OCI-LY1 (cell line): ENCODE data around the gene NUP214.
A peak's percentile ranks its signal among the peaks of the same experiment; 100 is the strongest.

Experiments
- H2AFZ ChIP-seq: fragments of 200-600 bp; sonication (generic), shearing (Covaris generic); 2 replicates; pipeline ENCODE4 v1.6.0; 2014; ENCODE audit warnings: antibody characterized with exemption, mild to moderate bottlenecking, low read length
- H3F3A ChIP-seq: fragments of 200-600 bp; sonication (generic), shearing (Covaris generic); 2 replicates; pipeline ENCODE4 v1.6.0; 2014; ENCODE audit warnings: mild to moderate bottlenecking, antibody characterized with exemption, low read length, moderate library complexity; ENCODE audit not compliant: insufficient read depth
- H3K27ac ChIP-seq: fragments of 200-600 bp; sonication (generic); 2 replicates; pipeline ENCODE4 v1.5.1; 2014; ENCODE audit warnings: low read length, mixed run types, mild to moderate bottlenecking, low read depth; ENCODE audit not compliant: poor library complexity, severe bottlenecking
- H3K27me3 ChIP-seq: fragments of 200-600 bp; sonication (generic); 2 replicates; pipeline ENCODE4 v1.6.0; 2014; ENCODE audit warnings: antibody characterized with exemption, mild to moderate bottlenecking, low read length, moderate library complexity; ENCODE audit not compliant: insufficient read depth
- H3K36me3 ChIP-seq: fragments of 200-600 bp; sonication (generic); 2 replicates; pipeline ENCODE4 v1.6.1; 2014; ENCODE audit warnings: mild to moderate bottlenecking, antibody characterized with exemption, low read length, moderate library complexity, mixed read lengths; ENCODE audit not compliant: insufficient read depth
- H3K4me1 ChIP-seq: fragments of 200-600 bp; sonication (generic); 2 replicates; pipeline ENCODE4 v1.5.1; 2014; ENCODE audit warnings: mild to moderate bottlenecking, low read length, moderate library complexity; ENCODE audit not compliant: insufficient read depth, severe bottlenecking
- H3K4me2 ChIP-seq: fragments of 200-600 bp; sonication (generic), shearing (Covaris generic); 2 replicates; pipeline ENCODE4 v1.6.1; 2014; ENCODE audit warnings: low read length
- H3K4me3 ChIP-seq: fragments of 200-600 bp; sonication (generic); 2 replicates; pipeline ENCODE4 v1.5.1; 2014; ENCODE audit warnings: low read length, low read depth, mild to moderate bottlenecking, mixed read lengths; ENCODE audit not compliant: poor library complexity, severe bottlenecking
- H3K79me2 ChIP-seq: fragments of 200-600 bp; shearing (Covaris generic); 2 replicates; pipeline ENCODE4 v1.6.1; 2016; ENCODE audit warnings: mixed run types, low read length, mixed read lengths; ENCODE audit not compliant: insufficient read depth
- H3K9ac ChIP-seq: fragments of 200-600 bp; sonication (generic), shearing (Covaris generic); 2 replicates; pipeline ENCODE4 v1.6.1; 2014; ENCODE audit warnings: mild to moderate bottlenecking, low read length, mixed read lengths
- H3K9me2 ChIP-seq: fragments of 200-600 bp; sonication (generic), shearing (Covaris generic); 2 replicates; pipeline ENCODE4 v1.6.1; 2014; ENCODE audit warnings: low read depth, mild to moderate bottlenecking, low read length, mixed read lengths
- H3K9me3 ChIP-seq: fragments of 200-600 bp; shearing (Covaris generic); 2 replicates; pipeline ENCODE4 v1.6.1; 2014; ENCODE audit warnings: low read length, mixed read lengths
- H4K20me1 ChIP-seq: fragments of 200-600 bp; sonication (generic), shearing (Covaris generic); 2 replicates; pipeline ENCODE4 v1.6.0; 2016; ENCODE audit warnings: mild to moderate bottlenecking, low read length; ENCODE audit not compliant: insufficient read depth
- EZH2 ChIP-seq: fragments of 200-600 bp; sonication (generic), shearing (Covaris generic); IDR thresholded peaks from 2 replicates; pipeline ENCODE4 v1.8.0; 2017; ENCODE audit warnings: borderline replicate concordance, mixed run types, mild to moderate bottlenecking, antibody characterized with exemption, low read length, moderate library complexity, mixed read lengths
- TF ChIP-seq, protein P1 (sequence below): fragments of 200-600 bp; sonication (generic), shearing (Covaris generic); IDR thresholded peaks from 2 replicates; pipeline ENCODE4 v1.5.1; 2017; ENCODE audit warnings: mild to moderate bottlenecking, antibody characterized with exemption, low read length, moderate library complexity, mixed read lengths

Gene NUP214

DNA sequence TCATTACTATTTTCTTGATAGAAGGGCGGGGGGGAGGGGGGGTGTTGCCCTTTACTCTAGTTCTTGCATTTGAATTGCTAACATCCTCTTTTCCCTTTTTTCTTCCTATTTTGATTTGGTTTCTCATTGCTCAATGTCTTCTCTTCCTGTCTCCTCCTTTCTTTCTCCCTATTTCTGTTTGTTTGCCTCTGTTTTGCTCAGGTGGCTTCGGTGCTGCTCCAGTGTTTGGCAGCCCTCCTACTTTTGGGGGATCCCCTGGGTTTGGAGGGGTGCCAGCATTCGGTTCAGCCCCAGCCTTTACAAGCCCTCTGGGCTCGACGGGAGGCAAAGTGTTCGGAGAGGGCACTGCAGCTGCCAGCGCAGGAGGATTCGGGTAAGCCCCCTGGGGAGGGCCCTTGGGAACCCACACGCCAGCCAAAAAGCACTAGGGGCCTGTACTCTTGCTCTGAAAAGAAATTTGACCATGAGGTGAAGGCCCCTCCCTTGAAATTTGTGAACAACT lies 102.6 kb downstream of the NUP214 start:
- peaks cover 18% of the 10 kb centered on the region; the same call in 1 of the 2 replicates for H3K36me3 ChIP-seq
- H3K4me2 ChIP-seq, result no peak overlapping the region
- no peaks in the 10 kb centered on the region for H3K27me3 ChIP-seq
- no peak overlapping the region for H3K4me3 ChIP-seq
- no peak overlapping the region for H2AFZ ChIP-seq
- H3K4me1 ChIP-seq, result peaks cover 25% of the 10 kb centered on the region
- H4K20me1 ChIP-seq, result no peaks in the 10 kb centered on the region
- no peaks in the 10 kb centered on the region for H3F3A ChIP-seq
- H3K79me2 ChIP-seq, result no peaks in the 10 kb centered on the region
- H3K27ac ChIP-seq, result peak overlapping the region; percentile 9
- no peak overlapping the region for H3K9ac ChIP-seq
- TF ChIP-seq, protein P1, sequence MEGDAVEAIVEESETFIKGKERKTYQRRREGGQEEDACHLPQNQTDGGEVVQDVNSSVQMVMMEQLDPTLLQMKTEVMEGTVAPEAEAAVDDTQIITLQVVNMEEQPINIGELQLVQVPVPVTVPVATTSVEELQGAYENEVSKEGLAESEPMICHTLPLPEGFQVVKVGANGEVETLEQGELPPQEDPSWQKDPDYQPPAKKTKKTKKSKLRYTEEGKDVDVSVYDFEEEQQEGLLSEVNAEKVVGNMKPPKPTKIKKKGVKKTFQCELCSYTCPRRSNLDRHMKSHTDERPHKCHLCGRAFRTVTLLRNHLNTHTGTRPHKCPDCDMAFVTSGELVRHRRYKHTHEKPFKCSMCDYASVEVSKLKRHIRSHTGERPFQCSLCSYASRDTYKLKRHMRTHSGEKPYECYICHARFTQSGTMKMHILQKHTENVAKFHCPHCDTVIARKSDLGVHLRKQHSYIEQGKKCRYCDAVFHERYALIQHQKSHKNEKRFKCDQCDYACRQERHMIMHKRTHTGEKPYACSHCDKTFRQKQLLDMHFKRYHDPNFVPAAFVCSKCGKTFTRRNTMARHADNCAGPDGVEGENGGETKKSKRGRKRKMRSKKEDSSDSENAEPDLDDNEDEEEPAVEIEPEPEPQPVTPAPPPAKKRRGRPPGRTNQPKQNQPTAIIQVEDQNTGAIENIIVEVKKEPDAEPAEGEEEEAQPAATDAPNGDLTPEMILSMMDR, result no peak
- no peak for TF ChIP-seq EZH2
- no peaks in the 10 kb centered on the region for H3K9me3 ChIP-seq
- H3K9me2 ChIP-seq, result no peaks in the 10 kb centered on the region

- no peaks in the 10 kb centered on the region for H4K20me1 ChIP-seq
- no peaks in the 10 kb centered on the region for H3K9me2 ChIP-seq
- no peak overlapping the region for H3K27ac ChIP-seq
- H3K9ac ChIP-seq, result no peak overlapping the region
- no peaks in the 10 kb centered on the region for H3F3A ChIP-seq
- H3K4me3 ChIP-seq, result no peak overlapping the region
- no peak overlapping the region for H3K4me2 ChIP-seq
- no peak overlapping the region for H2AFZ ChIP-seq
- no peak for TF ChIP-seq EZH2
- TF ChIP-seq, protein P1, result no peak
- no peaks in the 10 kb centered on the region for H3K27me3 ChIP-seq
- H3K79me2 ChIP-seq, result no peaks in the 10 kb centered on the region
- H3K36me3 ChIP-seq, result peaks cover 26% of the 10 kb centered on the region
- peaks cover 25% of the 10 kb centered on the region for H3K4me1 ChIP-seq
- H3K9me3 ChIP-seq, result no peaks in the 10 kb centered on the region
Measured at GRCh38 chr9:131228988-131229387, 103.6 kb downstream of the NUP214 start.

GRCh38 chr9:131233556-131233955 lies 108.2 kb downstream of the NUP214 start:
- H4K20me1 ChIP-seq, result no peaks in the 10 kb centered on the region
- no peaks in the 10 kb centered on the region for H3K9me3 ChIP-seq
- no peaks in the 10 kb centered on the region for H3K27me3 ChIP-seq
- no peak overlapping the region for H3K9ac ChIP-seq
- peaks cover 13% of the 10 kb centered on the region for H3K4me1 ChIP-seq
- H3F3A ChIP-seq, result no peaks in the 10 kb centered on the region
- no peak overlapping the region for H3K27ac ChIP-seq
- H3K4me2 ChIP-seq, result no peak overlapping the region
- no peak overlapping the region for H3K4me3 ChIP-seq
- no peaks in the 10 kb centered on the region for H3K9me2 ChIP-seq
- TF ChIP-seq, protein P1, result no peak
- TF ChIP-seq EZH2, result no peak
- no peaks in the 10 kb centered on the region for H3K79me2 ChIP-seq
- no peak overlapping the region for H2AFZ ChIP-seq
- peaks cover 34% of the 10 kb centered on the region for H3K36me3 ChIP-seq
